IPS-15b (cell line): Measurements from ENCODE around the gene SH3RF3.
"Not testable (repeated sequence)": the region's sequence is repeated elsewhere in the genome, so short reads cannot be mapped to it uniquely, and the experiment has no call there.

Experiments used
- H3K27me3 ChIP-seq: one replicate; pipeline ENCODE4 v1.6.1; 2013; ENCODE audit warnings: low read length; ENCODE audit not compliant: control insufficient read depth, insufficient read depth
- H3K36me3 ChIP-seq: one replicate; pipeline ENCODE4 v1.6.1; 2013; ENCODE audit warnings: low read length; ENCODE audit not compliant: control insufficient read depth, insufficient read depth
- H3K4me1 ChIP-seq: one replicate; pipeline ENCODE4 v1.6.1; 2013; ENCODE audit warnings: mild to moderate bottlenecking, low read length; ENCODE audit not compliant: control insufficient read depth, insufficient read depth
- H3K4me3 ChIP-seq: one replicate; pipeline ENCODE4 v1.5.1; 2013; ENCODE audit warnings: low read depth, low read length
- H3K9ac ChIP-seq: one replicate; pipeline ENCODE4 v1.6.1; 2013; ENCODE audit warnings: low read depth, mild to moderate bottlenecking, low read length
- H3K9me3 ChIP-seq: one replicate; pipeline ENCODE4 v1.6.1; 2013; ENCODE audit warnings: mild to moderate bottlenecking, low read length; ENCODE audit not compliant: control insufficient read depth, insufficient read depth

The SH3RF3 gene

DNA sequence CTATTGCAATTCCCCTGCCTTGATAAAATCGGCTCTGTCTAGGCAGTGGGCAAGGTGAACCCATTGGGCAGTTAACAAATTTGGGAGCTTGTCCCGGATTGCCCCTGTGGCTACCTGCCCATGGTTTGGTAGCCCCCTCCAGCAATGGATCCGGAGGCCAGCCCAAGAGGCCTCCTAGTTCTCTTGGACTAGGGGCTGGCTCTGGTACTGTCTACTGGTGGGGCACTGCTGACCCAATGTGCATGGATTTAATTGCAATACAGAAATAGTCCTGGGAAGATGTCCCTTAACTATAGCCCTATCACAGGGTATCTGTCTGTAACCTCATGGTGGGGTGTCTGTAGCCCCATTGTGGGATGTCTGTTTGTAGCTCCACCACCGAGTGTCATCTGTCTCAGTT, 37.5 kb upstream of the SH3RF3 start:
- H3K9ac ChIP-seq: no peak overlapping the region
- H3K36me3 ChIP-seq: no peaks in the 10 kb centered on the region
- no peaks in the 10 kb centered on the region for H3K9me3 ChIP-seq
- H3K27me3 ChIP-seq: no peaks in the 10 kb centered on the region
- H3K4me3 ChIP-seq: no peak overlapping the region
- no peaks in the 10 kb centered on the region for H3K4me1 ChIP-seq

DNA sequence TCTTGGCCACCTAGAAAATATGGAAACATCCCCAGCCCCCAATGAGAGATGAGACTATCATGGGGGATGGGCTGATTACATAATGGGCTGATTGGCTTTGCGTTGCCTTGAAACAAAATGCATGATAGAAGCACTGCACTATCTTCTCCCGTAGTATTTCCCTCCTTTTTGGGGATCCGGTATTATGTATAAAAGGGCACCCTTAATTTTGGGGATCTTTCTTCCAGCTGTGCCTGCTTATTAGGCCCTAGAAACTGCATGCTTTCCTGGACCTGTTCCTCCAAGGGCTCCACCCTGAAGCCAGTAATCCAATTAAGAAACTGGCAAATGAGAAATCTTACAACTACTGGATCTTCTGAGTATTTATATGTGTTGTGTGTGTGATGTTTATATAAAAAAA, 34.9 kb upstream of the SH3RF3 start:
- Histone ChIP-seq H3K27me3 (peaks cover 14% of the 10 kb centered on the region), H3K9me3 (no peaks in the 10 kb centered on the region), H3K4me3 (no peak overlapping the region), H3K4me1 (no peaks in the 10 kb centered on the region), H3K36me3 (no peaks in the 10 kb centered on the region), H3K9ac (no peak overlapping the region)

DNA sequence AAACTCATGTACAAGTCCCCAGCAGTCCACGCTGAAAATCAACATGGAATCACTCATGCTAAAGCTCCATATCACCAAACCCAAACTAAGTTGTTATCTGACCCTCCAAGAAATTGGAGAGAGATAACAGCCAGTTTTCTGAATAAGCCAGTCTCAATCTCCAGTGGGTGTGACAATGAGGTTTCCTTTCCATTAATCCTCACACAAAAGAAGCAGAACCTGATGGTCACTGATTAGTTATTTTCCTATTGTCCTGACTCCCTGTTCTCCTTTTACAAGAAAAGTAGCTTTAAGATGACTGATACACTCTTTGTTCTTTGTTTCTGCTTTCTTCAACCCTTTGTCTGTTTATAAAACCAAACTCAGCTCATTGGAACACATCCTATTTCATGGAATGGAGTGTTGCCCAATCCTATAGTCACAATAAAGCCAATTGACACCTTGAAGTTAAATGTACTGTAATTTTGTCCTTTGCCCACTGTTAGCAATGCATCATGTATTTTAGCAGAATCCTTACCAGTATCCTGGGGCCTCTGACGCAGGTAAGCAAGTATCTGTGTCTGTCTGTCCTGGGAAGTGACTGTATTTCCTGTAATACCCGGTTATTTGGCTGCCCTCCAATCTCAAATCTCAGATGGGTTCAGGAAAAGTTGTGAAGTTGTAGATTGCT, 30.6 kb upstream of the SH3RF3 start:
- no peak overlapping the region for H3K9ac ChIP-seq
- no peaks in the 10 kb centered on the region for H3K9me3 ChIP-seq
- H3K36me3 ChIP-seq: no peaks in the 10 kb centered on the region
- peaks cover 47% of the 10 kb centered on the region for H3K27me3 ChIP-seq
- H3K4me3 ChIP-seq: no peak overlapping the region
- H3K4me1 ChIP-seq: peaks cover 5% of the 10 kb centered on the region

DNA sequence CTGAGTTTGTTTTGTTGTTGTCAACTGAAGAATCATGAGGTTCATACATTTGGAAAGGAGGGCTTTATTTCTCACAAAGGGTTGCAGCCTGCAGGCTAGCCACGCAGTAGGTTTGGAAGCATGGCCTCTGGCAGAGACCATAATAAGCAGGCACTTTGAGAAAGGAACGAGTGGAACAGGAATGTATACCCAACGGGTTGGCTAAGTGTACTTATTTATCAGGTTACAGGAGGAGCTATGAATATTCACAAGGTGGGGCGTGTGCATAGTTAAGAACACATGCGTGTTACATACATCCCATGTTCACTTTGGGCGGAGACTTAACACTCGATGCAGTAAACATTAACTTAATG, 30.1 kb upstream of the SH3RF3 start:
- Histone ChIP-seq H3K9me3 (no peaks in the 10 kb centered on the region), H3K4me1 (peaks cover 5% of the 10 kb centered on the region), H3K27me3 (peaks cover 50% of the 10 kb centered on the region), H3K9ac (no peak overlapping the region), H3K4me3 (no peak overlapping the region), H3K36me3 (no peaks in the 10 kb centered on the region)

DNA sequence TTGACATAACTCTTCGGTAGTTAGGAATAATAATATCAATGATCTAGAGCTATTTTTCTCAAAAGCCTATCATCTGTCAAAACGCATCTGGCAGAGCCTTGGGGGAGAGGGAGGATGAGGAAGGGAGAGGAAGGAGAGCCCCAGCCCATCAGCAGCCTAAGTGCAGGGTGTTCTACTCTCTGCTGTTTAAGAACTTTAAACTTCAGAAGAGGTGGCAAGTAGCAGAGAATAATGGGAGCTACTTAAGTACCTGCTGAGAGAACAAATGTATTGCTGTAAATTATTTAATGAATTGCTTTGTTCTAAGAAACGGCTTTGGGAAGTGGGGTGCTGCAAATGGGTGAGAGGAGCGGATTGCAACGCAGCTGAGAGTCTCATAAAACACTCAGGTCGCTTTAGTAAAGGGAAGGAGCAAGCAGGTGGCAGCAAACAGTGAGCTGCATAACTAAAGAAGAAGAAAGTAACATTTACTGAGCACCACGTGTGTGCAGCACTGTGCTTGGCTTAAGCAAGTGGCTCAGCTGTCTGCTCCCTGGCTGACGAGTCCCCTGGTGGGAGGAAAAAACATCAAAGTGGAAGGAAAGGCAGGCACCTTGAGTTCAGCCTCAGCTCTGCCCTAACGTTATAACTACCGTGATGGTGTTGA, 26.3 kb upstream of the SH3RF3 start:
- Histone ChIP-seq H3K9me3 (no peaks in the 10 kb centered on the region), H3K36me3 (no peaks in the 10 kb centered on the region), H3K27me3 (peaks cover 62% of the 10 kb centered on the region), H3K4me3 (no peak overlapping the region), H3K9ac (no peak overlapping the region), H3K4me1 (peaks cover 5% of the 10 kb centered on the region)

DNA sequence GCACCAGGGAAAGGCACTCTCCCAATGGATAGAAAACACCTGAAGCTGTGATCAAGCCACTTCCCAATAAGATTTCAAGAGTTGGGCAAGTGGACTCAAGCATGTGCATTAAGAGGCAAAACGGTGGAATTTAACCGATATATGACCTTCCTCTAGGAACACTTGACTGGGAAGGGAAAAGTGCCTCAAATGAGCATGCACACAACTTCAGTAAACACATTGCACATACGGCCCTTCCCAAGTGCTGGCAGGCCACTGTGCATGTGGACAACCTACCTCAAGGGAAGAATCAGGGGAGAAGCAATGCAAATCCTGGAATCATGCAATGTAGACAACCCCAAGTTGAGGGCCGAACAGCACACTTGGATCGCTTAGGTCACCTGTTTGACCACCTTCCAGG, 23.9 kb upstream of the SH3RF3 start:
- H3K4me3 ChIP-seq: no peak overlapping the region
- H3K4me1 ChIP-seq: peaks cover 5% of the 10 kb centered on the region
- H3K9ac ChIP-seq: no peak overlapping the region
- no peaks in the 10 kb centered on the region for H3K9me3 ChIP-seq
- peaks cover 40% of the 10 kb centered on the region for H3K27me3 ChIP-seq
- no peaks in the 10 kb centered on the region for H3K36me3 ChIP-seq

DNA sequence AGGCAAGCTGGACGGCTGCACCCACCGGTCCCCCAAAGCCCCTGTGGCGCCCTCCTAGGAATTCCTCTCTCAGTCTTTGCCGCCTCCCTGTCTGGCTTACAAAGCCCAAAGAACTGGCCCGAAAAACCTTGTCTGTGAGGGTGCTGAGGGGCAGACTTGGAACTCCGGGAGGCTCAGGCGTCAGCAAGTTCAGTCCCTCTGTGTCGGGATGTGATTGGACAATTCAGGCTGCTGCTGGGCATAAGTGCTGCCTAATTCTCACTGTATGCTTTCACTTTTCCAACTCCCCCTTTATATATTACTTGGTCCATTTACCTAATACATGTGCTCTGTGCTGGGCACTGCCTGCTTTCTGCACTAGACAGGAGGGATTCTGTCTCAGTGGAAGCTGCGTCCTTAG, 20.3 kb upstream of the SH3RF3 start:
- no peaks in the 10 kb centered on the region for H3K9me3 ChIP-seq
- H3K9ac ChIP-seq: no peak overlapping the region

DNA sequence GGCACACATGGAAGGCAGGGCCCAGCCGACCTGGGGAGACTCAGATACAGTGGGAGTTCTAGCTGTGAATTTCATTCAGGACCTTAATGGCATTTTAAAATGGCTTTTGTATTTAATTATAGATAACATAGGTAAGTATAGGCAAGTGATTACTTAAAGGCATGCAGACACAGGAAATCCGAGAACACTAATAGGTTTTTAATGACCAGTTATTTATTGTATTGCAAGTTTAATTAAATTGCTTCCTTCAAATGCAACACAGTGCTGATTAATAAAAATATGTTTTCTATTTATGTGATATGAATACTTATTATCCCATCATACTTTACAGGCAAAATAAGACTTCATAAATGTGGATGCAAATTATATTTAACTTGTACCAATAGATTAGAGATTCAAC, 19.7 kb upstream of the SH3RF3 start:
- H3K9ac ChIP-seq: no peak overlapping the region
- no peaks in the 10 kb centered on the region for H3K9me3 ChIP-seq
- no peaks in the 10 kb centered on the region for H3K4me1 ChIP-seq
- no peaks in the 10 kb centered on the region for H3K36me3 ChIP-seq
- peaks cover 9% of the 10 kb centered on the region for H3K27me3 ChIP-seq
- H3K4me3 ChIP-seq: no peak overlapping the region

More for the DNA sequence above, 20.3 kb upstream of the SH3RF3 start:
- Histone ChIP-seq H3K27me3 (peaks cover 13% of the 10 kb centered on the region), H3K4me1 (no peaks in the 10 kb centered on the region), H3K36me3 (no peaks in the 10 kb centered on the region), H3K4me3 (no peak overlapping the region)

DNA sequence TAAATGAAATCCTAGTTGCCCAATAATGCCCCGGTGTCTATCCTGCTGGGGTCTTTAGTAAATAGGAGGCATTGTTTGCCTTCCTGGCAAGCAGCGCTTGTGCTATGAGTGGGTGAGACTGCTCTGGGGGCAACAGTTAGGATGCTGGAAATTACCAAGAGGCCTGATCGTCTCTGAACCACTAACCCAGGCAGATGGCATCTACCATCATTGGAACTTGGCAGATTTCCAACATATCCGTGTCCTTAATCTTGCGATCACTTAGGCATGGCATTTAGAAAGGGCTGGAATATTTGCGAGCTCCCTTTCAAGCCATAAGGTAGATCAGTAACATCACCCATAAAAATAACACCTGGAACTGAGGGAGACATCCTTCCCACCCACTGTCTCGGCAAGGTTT, 18.8 kb upstream of the SH3RF3 start:
- H3K27me3 ChIP-seq: peaks cover 2% of the 10 kb centered on the region
- H3K4me1 ChIP-seq: no peaks in the 10 kb centered on the region
- no peaks in the 10 kb centered on the region for H3K36me3 ChIP-seq
- no peaks in the 10 kb centered on the region for H3K9me3 ChIP-seq
- no peak overlapping the region for H3K9ac ChIP-seq
- H3K4me3 ChIP-seq: no peak overlapping the region

DNA sequence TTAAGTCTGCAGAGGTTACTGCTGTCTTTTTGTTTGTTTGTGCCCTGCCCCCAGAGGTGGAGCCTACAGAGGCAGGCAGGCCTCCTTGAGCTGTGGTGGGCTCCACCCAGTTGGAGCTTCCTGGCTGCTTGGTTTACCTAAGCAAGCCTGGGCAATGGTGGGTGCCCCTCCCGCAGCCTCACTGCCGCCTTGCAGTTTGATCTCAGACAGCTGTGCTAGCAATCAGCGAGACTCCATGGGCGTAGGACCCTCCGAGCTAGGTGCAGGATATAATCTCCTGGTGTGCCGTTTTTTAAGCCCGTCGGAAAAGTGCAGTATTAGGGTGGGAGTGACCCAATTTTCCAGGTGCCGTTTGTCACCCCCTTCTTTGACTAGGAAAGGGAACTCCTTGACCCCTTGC, 11.8 kb upstream of the SH3RF3 start:
- H3K36me3 ChIP-seq, H3K27me3 ChIP-seq, H3K9ac ChIP-seq, H3K4me3 ChIP-seq, H3K9me3 ChIP-seq, H3K4me1 ChIP-seq: not testable (repeated sequence)

DNA sequence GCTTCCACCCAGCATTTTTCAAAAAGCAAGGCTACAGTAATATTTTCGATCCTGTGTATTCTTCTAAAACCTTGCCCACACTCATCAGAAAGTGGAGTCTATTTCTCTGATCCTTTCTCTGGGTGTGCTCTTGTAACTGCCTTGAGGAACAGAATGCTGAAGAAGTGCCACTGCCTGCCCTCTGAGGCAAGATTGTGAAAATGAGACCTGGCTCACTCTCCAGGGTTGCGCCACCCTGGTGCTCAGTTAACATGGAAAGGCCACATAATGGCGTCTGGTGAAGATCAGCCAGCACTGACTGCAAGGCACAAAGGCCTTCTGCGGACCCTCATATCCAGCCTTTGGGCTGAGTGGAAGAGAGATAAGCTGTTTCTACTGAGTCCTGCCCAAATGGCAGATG, 11.2 kb upstream of the SH3RF3 start:
- Histone ChIP-seq H3K9ac (no peak overlapping the region), H3K9me3 (peaks cover 4% of the 10 kb centered on the region), H3K27me3 (no peaks in the 10 kb centered on the region)

DNA sequence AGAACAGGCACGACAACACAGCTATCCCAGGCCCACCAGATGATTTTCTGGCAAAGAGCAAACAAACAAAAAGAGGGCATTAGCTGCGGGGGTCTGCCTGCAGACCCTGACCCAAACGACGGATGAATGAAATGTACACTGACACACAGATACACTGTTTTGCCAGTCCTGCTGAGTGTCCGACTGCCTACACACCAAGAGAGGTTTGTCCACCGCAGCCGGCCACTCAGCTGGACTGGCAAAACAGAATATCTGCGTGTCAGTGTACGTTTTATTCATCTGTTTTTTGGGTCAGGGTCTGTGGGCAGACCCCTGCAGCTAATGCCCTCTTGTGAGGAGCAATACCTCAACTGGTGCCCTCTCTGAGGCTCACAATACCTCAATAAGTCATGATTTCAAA, 10.7 kb upstream of the SH3RF3 start:
- Histone ChIP-seq H3K36me3 (peaks cover 2% of the 10 kb centered on the region), H3K9me3 (peaks cover 4% of the 10 kb centered on the region), H3K4me3 (no peak overlapping the region), H3K9ac (no peak overlapping the region), H3K27me3 (no peaks in the 10 kb centered on the region), H3K4me1 (no peaks in the 10 kb centered on the region)

More for the DNA sequence above, 11.2 kb upstream of the SH3RF3 start:
- Histone ChIP-seq H3K4me1 (no peaks in the 10 kb centered on the region), H3K36me3 (peaks cover 2% of the 10 kb centered on the region), H3K4me3 (no peak overlapping the region)
